AG09309 (cell line): ENCODE measurements around the gene PI4KB.

ENCODE experiments used
- DNase-seq: peaks from one replicate; pipeline ENCODE4 v3.0.0-alpha.2; 2010; ENCODE audit warnings: low read depth
- H3K4me3 ChIP-seq: 2 replicates; pipeline ENCODE4 v1.5.1; 2011; ENCODE audit warnings: mild to moderate bottlenecking, low read depth, low read length, moderate library complexity; ENCODE audit not compliant: control insufficient read depth
- TF ChIP-seq, protein P1 (sequence below): IDR thresholded peaks from 2 replicates; pipeline ENCODE4 v1.5.1; 2011; ENCODE audit warnings: mild to moderate bottlenecking, low read depth, low read length, inconsistent platforms; ENCODE audit not compliant: insufficient read depth, control insufficient read depth; ENCODE audit errors: missing control alignments

PI4KB gene

DNA sequence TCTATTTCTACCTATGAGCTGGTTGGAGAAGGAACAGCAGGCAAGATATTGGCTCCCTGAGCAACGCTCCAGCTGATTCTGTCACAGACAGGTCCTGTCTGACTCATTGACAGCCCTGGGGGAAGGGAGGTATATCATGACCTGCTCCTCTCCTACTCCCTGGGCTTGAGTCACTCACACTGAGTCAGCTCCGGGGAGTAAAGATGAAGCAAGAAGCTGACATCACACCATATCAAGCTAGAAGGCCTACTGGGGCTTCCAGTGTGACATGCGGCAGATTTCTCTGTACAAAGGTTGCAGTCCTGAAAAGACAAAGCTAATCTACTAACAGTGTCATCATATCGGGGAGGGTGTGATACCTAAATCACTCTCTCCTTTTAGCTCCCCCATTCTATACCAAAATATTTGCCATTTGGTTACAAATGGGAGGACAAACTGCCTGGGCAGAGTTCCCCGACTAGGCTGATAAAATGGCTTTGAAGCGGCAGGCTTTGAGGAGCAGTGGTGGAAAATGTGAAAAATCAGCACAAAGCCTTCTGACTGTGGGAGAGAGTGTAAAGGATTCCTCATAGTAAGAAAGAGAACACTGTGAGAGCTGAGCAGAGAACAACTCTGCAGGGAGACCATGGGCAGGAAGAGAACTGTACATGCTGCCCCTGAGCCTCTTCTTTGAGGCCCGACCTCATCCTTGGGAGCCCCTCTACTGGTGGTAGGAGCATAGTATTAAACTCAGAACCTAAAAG is 15.5 kb downstream of the PI4KB start:
- peak; percentile 96 for DNase-seq
- no peak overlapping the region for H3K4me3 ChIP-seq
- TF ChIP-seq, protein P1, sequence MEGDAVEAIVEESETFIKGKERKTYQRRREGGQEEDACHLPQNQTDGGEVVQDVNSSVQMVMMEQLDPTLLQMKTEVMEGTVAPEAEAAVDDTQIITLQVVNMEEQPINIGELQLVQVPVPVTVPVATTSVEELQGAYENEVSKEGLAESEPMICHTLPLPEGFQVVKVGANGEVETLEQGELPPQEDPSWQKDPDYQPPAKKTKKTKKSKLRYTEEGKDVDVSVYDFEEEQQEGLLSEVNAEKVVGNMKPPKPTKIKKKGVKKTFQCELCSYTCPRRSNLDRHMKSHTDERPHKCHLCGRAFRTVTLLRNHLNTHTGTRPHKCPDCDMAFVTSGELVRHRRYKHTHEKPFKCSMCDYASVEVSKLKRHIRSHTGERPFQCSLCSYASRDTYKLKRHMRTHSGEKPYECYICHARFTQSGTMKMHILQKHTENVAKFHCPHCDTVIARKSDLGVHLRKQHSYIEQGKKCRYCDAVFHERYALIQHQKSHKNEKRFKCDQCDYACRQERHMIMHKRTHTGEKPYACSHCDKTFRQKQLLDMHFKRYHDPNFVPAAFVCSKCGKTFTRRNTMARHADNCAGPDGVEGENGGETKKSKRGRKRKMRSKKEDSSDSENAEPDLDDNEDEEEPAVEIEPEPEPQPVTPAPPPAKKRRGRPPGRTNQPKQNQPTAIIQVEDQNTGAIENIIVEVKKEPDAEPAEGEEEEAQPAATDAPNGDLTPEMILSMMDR = no peak

DNA sequence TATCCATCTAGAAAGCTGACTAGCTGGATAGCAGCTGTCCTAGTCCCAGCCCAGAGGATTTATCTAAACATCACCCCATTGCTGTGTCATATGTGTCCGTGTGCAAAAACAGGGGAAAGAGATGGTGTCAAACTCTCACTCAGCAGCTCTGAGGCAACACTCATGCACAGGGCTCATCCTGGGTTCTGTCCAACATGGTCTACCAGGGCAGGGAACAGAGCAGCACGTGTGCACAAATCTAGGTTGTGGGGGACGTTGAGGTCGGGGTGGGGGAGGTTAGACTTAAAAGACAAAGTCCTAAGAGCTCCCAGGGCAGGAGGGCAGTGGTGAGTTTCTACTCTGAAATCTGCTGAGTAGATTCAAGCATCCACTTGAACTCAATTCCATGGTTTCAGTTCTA is 16.2 kb downstream of the PI4KB start:
- TF ChIP-seq, protein P1 = no peak
- no peak for DNase-seq
- no peak overlapping the region for H3K4me3 ChIP-seq

DNA sequence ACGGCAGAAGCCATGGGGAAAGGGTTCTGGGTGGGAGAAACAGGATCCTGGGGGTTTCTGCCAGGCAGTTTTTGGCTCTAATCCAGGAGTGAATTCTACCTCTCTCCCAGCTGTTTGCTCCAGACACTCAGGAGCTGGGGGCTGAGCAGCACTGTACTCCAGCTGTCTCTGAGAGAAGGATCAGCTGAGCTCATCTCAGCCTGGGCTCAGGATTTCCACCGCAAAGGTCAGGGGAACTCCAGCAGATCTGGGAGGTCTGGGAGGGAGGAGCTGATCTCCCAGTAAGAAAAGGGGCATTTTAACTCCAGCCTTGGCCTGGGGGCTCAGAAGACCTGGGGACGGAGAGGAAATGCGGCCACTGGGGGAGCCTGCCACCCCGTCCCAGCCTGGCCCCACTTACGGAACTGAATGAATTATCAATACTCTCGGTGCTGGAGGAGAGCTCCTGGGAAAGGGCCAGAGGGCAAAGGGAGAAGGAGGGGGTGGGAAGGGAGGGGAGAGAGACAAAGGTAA is 17.3 kb downstream of the PI4KB start:
- no peak overlapping the region for H3K4me3 ChIP-seq
- TF ChIP-seq, protein P1 = no peak
- DNase-seq = no peak

DNA sequence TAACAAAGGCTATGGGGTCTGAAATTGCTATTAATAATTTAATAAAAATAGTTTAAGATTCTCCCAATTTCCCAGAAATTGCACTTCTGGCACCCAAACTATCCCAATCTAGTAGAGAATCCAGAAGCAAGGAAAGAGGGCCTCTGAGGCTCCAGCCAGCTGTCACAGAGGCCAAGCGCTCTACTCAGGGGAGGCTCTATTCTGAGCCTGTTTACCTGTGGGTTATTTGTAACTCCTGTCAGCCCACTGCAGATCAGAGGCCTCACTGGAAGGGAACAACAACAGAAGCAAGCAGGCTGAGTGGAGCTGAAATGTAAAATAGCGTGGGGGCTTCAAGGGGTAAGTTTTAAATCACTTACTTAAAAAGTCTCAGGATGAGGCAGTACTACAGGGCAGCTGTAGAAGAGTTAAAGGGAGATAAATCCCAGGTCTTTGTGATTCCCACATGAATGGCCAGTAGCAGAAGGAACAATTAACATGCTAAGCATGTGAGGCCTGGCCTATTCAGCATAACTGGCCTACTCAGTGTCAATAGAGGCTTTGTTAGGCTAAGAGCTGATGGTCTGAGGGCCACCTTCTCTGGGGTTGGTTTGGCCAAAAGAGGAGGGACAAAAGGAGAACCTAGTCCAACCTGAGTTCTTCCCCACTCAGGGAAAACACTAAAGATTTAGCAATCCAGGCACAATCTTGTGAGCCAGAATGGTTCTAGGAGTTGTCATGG is 32.3 kb downstream of the PI4KB start:
- DNase-seq = no peak
- no peak overlapping the region for H3K4me3 ChIP-seq
- TF ChIP-seq, protein P1 = no peak

DNA sequence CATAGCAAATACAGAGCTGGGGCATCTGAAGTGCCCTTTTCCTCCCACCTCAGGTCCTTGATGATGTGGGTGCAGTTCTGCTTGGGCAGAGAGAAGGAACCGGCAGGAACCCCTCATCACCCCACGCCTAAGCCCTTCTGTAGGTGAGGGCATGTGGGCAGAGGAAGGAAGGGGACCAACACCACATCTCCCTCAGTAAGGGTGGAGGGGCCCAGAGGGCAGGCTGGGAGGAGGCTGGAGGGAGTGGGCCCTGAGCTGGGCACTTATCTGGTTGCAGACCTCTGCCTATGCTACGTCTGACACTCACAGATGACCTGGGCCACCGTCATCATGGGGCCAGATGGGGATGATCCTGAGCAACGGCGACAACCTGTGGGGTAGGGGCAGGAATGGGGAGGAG is 34.1 kb downstream of the PI4KB start:
- TF ChIP-seq, protein P1 = no peak
- H3K4me3 ChIP-seq = no peak overlapping the region
- no peak for DNase-seq

DNA sequence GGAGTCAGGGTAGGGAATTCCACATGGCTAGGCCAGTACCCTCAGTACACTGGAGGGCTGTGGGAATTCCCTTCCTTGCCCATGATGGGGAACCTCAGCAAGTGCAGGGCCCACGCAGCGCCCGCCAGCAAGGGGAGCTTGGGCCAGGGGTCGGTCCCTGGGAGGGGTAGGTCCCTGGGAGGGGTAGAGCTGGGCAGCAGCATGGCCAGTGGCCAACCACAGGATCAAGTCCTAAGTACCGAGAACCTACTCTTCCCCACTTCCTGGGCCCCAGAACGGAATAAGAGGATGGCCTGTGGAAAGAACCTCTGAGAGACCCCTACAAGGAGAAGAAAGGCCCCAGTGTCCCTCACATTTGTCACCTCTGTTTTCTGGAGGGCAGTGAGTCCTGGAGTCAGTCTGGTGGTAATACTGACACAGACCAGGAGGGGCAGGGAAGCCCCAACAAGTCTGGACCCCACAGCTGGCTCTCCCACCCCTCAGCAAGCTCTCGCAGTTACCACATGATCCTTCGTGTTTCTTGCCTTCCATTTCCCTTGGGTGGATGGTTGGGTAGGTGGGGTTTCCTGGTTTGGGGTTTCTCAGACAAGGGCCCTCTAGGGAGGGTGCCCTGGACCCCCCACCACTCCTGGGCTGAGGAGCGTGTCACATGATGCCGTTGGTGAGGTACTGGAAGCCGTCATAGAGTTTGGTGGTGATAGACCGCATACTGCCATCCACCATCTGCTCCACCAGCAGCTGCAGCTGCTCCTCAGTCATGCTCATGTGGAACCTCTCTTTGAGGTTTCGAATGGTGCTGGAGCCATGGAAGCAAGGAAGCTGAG is 34.8 kb downstream of the PI4KB start:
- no peak overlapping the region for H3K4me3 ChIP-seq
- TF ChIP-seq, protein P1 = peak; percentile 6
- DNase-seq = no peak
